ENCODE data around the gene PRKG1.
"Not testable (repeated sequence)": the region's sequence is repeated elsewhere in the genome, so short reads cannot be mapped to it uniquely, and the experiment has no call there.

Gene PRKG1

GRCh38 chr10:51257511-51258248, 183.4 kb downstream of the PRKG1 start:
- H2AK5ac ChIP-seq (ENCODE audit: low read depth, low read length), result no peak overlapping the region
- no CpG with 5 or more reads among the region's 7 CpGs for WGBS, 2 donors (ENCODE audit: extremely low coverage in 2 of 2, insufficient read length in 2 of 2, insufficient replicate concordance in 1 of 2)
- H3K4ac ChIP-seq (ENCODE audit: low read length), result no peak overlapping the region
- DNase-seq (ENCODE audit: low spot score), result no peak
- no peaks in the 10 kb centered on the region for H3K27me3 ChIP-seq (ENCODE audit: control insufficient read depth in 3 of 3, insufficient read depth in 3 of 3, low read depth in 1 of 3, low read length in 3 of 3)
- H2AFZ ChIP-seq (ENCODE audit: low read length), result peak overlapping the region; percentile 82
- no peak overlapping the region for H4K8ac ChIP-seq (ENCODE audit: low read depth, low read length)
- H2BK15ac ChIP-seq (ENCODE audit: low read length), result no peak overlapping the region
- no peak overlapping the region for H2BK12ac ChIP-seq (ENCODE audit: low read length)
- H3K4me2 ChIP-seq (ENCODE audit: insufficient read depth, low read length, poor library complexity, severe bottlenecking), result no peak overlapping the region
- H3K18ac ChIP-seq (ENCODE audit: low read length), result no peak overlapping the region
- no peaks in the 10 kb centered on the region for H3K9me3 ChIP-seq (replicated peaks in 1 of 2; ENCODE audit: control insufficient read depth in 2 of 2, insufficient read depth in 1 of 2, low read depth in 1 of 2, low read length in 2 of 2)
- H3K4me3 ChIP-seq (ENCODE audit: low read length in 2 of 2), result no peak overlapping the region
- H4K91ac ChIP-seq (ENCODE audit: low read depth, low read length, poor library complexity), result no peak overlapping the region
- H3K36me3 ChIP-seq (replicated peaks in 1 of 2; ENCODE audit: control insufficient read depth in 2 of 2, insufficient read depth in 2 of 2, low read length in 2 of 2), result no peaks in the 10 kb centered on the region
- H2BK5ac ChIP-seq (ENCODE audit: low read length), result no peak overlapping the region
- no peak overlapping the region for H3K9ac ChIP-seq (ENCODE audit: low read depth, low read length, poor library complexity)
- no peak overlapping the region for H3K23ac ChIP-seq (ENCODE audit: low read depth, low read length, poor library complexity)
- peak overlapping the region; percentile 50 for H3K27ac ChIP-seq (replicated peaks; ENCODE audit: low read length)
- H3K14ac ChIP-seq (ENCODE audit: low read length), result no peak overlapping the region
- no peaks in the 10 kb centered on the region for H3K79me1 ChIP-seq (ENCODE audit: low read depth, low read length)
- H3K4me1 ChIP-seq (ENCODE audit: control insufficient read depth in 2 of 2, insufficient read depth in 1 of 2, low read depth in 1 of 2, low read length in 2 of 2), result peaks cover 8 to 9% of the 10 kb centered on the region in 2 donors
- H2BK120ac ChIP-seq (ENCODE audit: low read depth, low read length), result no peak overlapping the region

DNA sequence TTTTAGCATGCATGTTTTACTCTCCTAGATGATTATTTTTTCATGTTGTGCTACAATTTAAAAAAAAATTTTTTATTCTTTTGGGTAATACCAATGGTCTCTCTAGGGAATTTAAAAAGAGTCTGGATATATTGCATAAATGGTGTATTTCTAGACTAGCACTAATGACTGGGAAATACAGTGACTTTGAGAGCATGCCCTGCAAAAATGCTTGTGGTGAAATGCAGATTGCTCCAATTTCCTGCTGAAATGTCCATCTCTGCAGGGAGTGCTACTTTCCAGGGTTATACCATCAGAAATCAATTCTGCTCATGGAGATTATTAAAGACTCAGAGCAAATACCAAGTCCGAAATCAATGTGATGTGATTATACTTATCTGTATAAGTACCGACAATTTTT, 186.1 kb downstream of the PRKG1 start:
- Histone ChIP-seq H3K18ac (ENCODE audit: low read length) (no peak overlapping the region), H2AFZ (ENCODE audit: low read length) (no peak overlapping the region), H2BK5ac (ENCODE audit: low read length) (no peak overlapping the region), H2BK12ac (ENCODE audit: low read length) (no peak overlapping the region), H3K4me2 (ENCODE audit: insufficient read depth, low read length, poor library complexity, severe bottlenecking) (no peak overlapping the region), H3K4me3 (ENCODE audit: low read length in 2 of 2) (no peak overlapping the region), H2AK5ac (ENCODE audit: low read depth, low read length) (no peak overlapping the region), H3K9ac (ENCODE audit: low read depth, low read length, poor library complexity) (no peak overlapping the region), H3K23ac (ENCODE audit: low read depth, low read length, poor library complexity) (no peak overlapping the region), H2BK120ac (ENCODE audit: low read depth, low read length) (no peak overlapping the region), H3K27me3 (ENCODE audit: control insufficient read depth in 3 of 3, insufficient read depth in 3 of 3, low read depth in 1 of 3, low read length in 3 of 3) (no peaks in the 10 kb centered on the region), H3K4me1 (ENCODE audit: control insufficient read depth in 2 of 2, insufficient read depth in 1 of 2, low read depth in 1 of 2, low read length in 2 of 2) (peaks cover 8 to 9% of the 10 kb centered on the region in 2 donors), H3K27ac (replicated peaks; ENCODE audit: low read length) (no peak overlapping the region), H2BK15ac (ENCODE audit: low read length) (no peak overlapping the region), H3K9me3 (replicated peaks in 1 of 2; ENCODE audit: control insufficient read depth in 2 of 2, insufficient read depth in 1 of 2, low read depth in 1 of 2, low read length in 2 of 2) (no peaks in the 10 kb centered on the region), H3K79me1 (ENCODE audit: low read depth, low read length) (no peaks in the 10 kb centered on the region), H4K8ac (ENCODE audit: low read depth, low read length) (no peak overlapping the region), H3K14ac (ENCODE audit: low read length) (no peak overlapping the region), H3K36me3 (replicated peaks in 1 of 2; ENCODE audit: control insufficient read depth in 2 of 2, insufficient read depth in 2 of 2, low read length in 2 of 2) (no peaks in the 10 kb centered on the region), H3K4ac (ENCODE audit: low read length) (no peak overlapping the region), H4K91ac (ENCODE audit: low read depth, low read length, poor library complexity) (no peak overlapping the region)
- no peak for DNase-seq (ENCODE audit: low spot score)
- no CpG with 5 or more reads among the region's 2 CpGs for WGBS, 2 donors (ENCODE audit: extremely low coverage in 2 of 2, insufficient read length in 2 of 2, insufficient replicate concordance in 1 of 2)

GRCh38 chr10:51266496-51266895, 192.2 kb downstream of the PRKG1 start:
- Histone ChIP-seq H3K23ac (ENCODE audit: low read depth, low read length, poor library complexity) (no peak overlapping the region), H2AK5ac (ENCODE audit: low read depth, low read length) (no peak overlapping the region), H3K9ac (ENCODE audit: low read depth, low read length, poor library complexity) (no peak overlapping the region), H4K8ac (ENCODE audit: low read depth, low read length) (no peak overlapping the region), H2BK120ac (ENCODE audit: low read depth, low read length) (no peak overlapping the region), H2BK15ac (ENCODE audit: low read length) (no peak overlapping the region), H2BK5ac (ENCODE audit: low read length) (no peak overlapping the region), H3K14ac (ENCODE audit: low read length) (no peak overlapping the region), H2AFZ (ENCODE audit: low read length) (no peak overlapping the region), H3K4me2 (ENCODE audit: insufficient read depth, low read length, poor library complexity, severe bottlenecking) (no peak overlapping the region), H2BK12ac (ENCODE audit: low read length) (no peak overlapping the region), H3K27ac (replicated peaks; ENCODE audit: low read length) (no peak overlapping the region), H3K4me3 (ENCODE audit: low read length in 2 of 2) (no peak overlapping the region), H4K91ac (ENCODE audit: low read depth, low read length, poor library complexity) (no peak overlapping the region), H3K4ac (ENCODE audit: low read length) (no peak overlapping the region), H3K18ac (ENCODE audit: low read length) (no peak overlapping the region), H3K79me1 (ENCODE audit: low read depth, low read length) (no peaks in the 10 kb centered on the region), H3K27me3 (ENCODE audit: control insufficient read depth in 3 of 3, insufficient read depth in 3 of 3, low read depth in 1 of 3, low read length in 3 of 3) (no peaks in the 10 kb centered on the region), H3K36me3 (replicated peaks in 1 of 2; ENCODE audit: control insufficient read depth in 2 of 2, insufficient read depth in 2 of 2, low read length in 2 of 2) (no peaks in the 10 kb centered on the region), H3K9me3 (replicated peaks in 1 of 2; ENCODE audit: control insufficient read depth in 2 of 2, insufficient read depth in 1 of 2, low read depth in 1 of 2, low read length in 2 of 2) (no peaks in the 10 kb centered on the region), H3K4me1 (ENCODE audit: control insufficient read depth in 2 of 2, insufficient read depth in 1 of 2, low read depth in 1 of 2, low read length in 2 of 2) (peaks cover 0 to 6% of the 10 kb centered on the region in 2 donors)
- no CpG with 5 or more reads among the region's 3 CpGs for WGBS, 2 donors (ENCODE audit: extremely low coverage in 2 of 2, insufficient read length in 2 of 2, insufficient replicate concordance in 1 of 2)
- no peak for DNase-seq (ENCODE audit: low spot score)

GRCh38 chr10:51267980-51268570, 193.8 kb downstream of the PRKG1 start:
- not testable (repeated sequence) for H2BK120ac ChIP-seq (ENCODE audit: low read depth, low read length); H3K4ac ChIP-seq (ENCODE audit: low read length); H4K8ac ChIP-seq (ENCODE audit: low read depth, low read length); H4K91ac ChIP-seq (ENCODE audit: low read depth, low read length, poor library complexity); H3K9ac ChIP-seq (ENCODE audit: low read depth, low read length, poor library complexity); H3K4me1 ChIP-seq (ENCODE audit: control insufficient read depth in 2 of 2, insufficient read depth in 1 of 2, low read depth in 1 of 2, low read length in 2 of 2); H3K79me1 ChIP-seq (ENCODE audit: low read depth, low read length); H3K36me3 ChIP-seq (replicated peaks in 1 of 2; ENCODE audit: control insufficient read depth in 2 of 2, insufficient read depth in 2 of 2, low read length in 2 of 2); H2BK15ac ChIP-seq (ENCODE audit: low read length); H3K4me3 ChIP-seq (ENCODE audit: low read length in 2 of 2); H3K27ac ChIP-seq (replicated peaks; ENCODE audit: low read length); H2BK12ac ChIP-seq (ENCODE audit: low read length); H3K9me3 ChIP-seq (replicated peaks in 1 of 2; ENCODE audit: control insufficient read depth in 2 of 2, insufficient read depth in 1 of 2, low read depth in 1 of 2, low read length in 2 of 2); H3K14ac ChIP-seq (ENCODE audit: low read length); H3K18ac ChIP-seq (ENCODE audit: low read length); H3K4me2 ChIP-seq (ENCODE audit: insufficient read depth, low read length, poor library complexity, severe bottlenecking); H2BK5ac ChIP-seq (ENCODE audit: low read length); H3K27me3 ChIP-seq (ENCODE audit: control insufficient read depth in 3 of 3, insufficient read depth in 3 of 3, low read depth in 1 of 3, low read length in 3 of 3); H2AK5ac ChIP-seq (ENCODE audit: low read depth, low read length); DNase-seq (ENCODE audit: low spot score); H3K23ac ChIP-seq (ENCODE audit: low read depth, low read length, poor library complexity)
- no CpG with 5 or more reads among the region's 8 CpGs for WGBS, 2 donors (ENCODE audit: extremely low coverage in 2 of 2, insufficient read length in 2 of 2, insufficient replicate concordance in 1 of 2)
- peak overlapping the region; percentile 4 for H2AFZ ChIP-seq (ENCODE audit: low read length)
